HS-27A (cell line): ENCODE measurements around the gene CDH20.
A peak's percentile ranks its signal among the peaks of the same experiment; 100 is the strongest.

Experiments used
- DNase-seq: peaks from one replicate; pipeline ENCODE4 v3.0.0-alpha.2; 2012; ENCODE audit warnings: low read depth, missing footprints

Gene CDH20

DNA sequence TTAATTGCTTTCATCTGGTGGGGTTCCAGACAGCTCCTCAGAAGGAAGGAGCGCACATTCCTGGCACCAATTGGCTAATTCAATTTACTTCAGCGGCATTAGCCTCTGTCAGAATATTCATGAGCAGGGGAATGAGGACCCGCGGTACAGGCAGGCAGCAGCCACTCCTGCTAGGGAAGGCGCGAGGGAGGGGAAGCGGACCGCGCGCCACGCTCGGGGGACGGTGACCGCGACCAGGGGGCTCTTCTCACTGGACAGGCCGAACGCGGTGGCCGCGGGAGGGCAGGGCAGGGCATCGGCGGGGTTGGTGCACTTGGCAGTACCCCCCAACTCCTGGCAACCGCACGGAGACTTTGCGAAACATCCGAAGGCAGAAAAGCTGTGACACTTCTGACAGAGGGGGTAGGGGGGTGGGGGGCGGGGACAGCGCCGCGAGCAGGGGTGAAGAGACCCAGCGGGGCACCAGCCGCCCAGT lies at the start of gene CDH20:
Gene CDH20, plus strand, starts transcription at position 160 of the 475 bp plus-strand sequence.
- no peak for DNase-seq

DNA sequence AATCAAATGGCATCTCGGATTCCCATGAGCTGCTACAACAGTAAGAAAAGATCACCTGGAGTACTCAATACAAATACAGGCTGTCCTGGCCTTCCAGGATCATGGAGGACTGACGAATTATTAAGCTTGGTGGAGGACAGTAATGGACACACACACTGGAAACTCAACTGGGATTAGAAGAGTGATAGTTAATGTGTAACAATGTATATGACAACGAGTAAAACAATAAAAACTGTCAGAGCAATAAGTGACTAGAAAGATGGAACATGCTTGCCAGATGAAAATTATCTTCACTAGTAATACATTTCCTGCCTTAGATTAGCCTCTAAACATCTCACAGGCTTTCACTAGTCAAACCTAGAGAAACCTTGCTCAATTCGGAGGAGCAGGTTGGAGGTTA lies 49.2 kb upstream of the CDH20 start:
- no peak for DNase-seq

DNA sequence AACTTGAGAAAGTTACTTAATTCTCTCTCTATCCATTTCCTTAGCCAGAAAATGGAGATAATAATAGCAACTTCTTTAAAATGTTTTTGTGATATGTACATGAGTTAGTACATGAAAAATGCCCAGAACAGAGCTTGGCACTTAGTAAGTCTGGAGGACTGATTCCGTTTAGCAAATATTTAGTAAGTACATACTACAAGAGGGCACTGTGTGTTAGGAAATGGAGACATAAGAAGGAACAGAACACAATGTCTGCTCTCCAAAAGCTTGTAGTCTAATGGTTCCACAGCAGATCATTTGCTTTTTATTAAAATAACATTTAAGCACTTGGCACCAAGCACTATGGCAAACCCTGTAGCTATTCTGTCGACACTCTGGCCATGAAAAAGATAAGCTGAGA lies 47.5 kb upstream of the CDH20 start:
- DNase-seq, result no peak

GRCh38 chr18:61286867-61287266 lies 46.4 kb upstream of the CDH20 start:
- DNase-seq, result no peak

DNA sequence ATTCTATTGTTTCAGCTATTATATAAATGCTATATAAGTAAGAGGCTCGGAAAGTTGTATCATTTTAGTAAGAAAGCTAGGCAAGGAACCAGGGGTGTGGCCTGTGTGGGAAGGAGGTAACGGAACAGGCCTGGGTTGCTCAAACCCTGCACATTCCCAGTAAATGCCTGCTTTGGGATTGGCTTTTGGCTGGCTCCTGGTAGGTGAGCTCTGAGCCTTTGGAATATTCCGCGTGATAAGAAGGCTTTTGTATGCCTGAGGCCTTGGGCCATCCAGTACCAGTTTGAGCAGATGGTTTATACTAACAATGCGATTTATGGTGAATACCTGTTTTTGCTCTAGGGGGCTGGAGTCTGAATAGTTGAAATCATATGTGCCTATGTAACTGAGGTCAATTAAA lies 42.6 kb upstream of the CDH20 start:
- no peak for DNase-seq

DNA sequence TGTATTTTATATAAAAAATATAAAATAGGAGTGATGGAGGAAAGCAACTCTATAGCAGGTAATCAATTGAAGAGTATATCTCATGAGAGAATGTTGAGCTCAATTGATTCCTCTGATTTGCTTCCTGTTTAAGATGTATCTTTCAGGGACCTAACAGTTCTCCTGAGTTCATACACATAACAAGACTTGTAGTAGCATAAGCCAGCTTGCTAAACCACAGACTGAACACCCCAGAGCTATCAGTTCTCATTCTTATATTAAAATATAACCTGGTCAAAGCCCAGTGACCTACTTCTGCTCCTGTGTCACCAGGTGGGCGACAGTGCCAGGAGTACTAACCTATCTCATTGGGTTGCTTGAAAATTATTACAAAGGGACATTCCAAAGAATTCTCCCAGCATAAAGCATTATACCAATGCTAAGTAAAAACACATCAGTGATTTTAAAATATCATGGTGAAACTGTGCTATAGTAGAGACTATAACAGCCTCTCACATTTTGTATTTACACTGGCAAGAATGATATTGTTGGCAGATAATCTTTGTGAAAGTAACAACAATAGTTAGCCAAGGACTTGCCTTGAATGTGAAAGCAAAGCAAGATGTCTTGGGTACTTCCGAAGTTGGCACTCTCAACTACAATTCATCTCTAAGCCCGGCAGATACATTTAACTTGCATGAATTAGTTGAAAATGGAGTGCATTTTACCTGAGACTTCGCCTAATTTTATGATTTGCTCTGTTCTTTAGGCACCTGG lies 40.8 kb upstream of the CDH20 start:
- no peak for DNase-seq

- DNase-seq, result no peak
These were observed 38.1 kb upstream of the CDH20 start for GRCh38 chr18:61295153-61295552.

DNA sequence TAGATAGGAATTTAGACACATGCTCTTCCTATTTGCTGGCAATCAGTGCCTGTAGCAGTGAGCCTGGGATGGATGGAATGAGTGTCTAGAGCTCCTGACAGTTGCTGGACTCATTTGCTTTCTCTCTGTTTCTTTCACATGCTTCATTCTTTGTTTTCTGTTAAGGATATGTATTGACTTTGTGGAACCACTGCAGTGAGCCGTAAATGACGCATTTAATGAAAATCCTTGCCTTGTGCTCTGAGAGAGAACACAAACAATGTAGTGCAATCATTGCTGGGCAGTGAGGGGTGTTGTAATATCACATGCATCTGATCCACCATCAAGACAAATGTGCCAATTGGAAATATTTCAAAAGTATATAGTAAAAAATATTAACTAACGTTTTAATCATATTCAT lies 25.2 kb upstream of the CDH20 start:
- DNase-seq, result no peak

DNA sequence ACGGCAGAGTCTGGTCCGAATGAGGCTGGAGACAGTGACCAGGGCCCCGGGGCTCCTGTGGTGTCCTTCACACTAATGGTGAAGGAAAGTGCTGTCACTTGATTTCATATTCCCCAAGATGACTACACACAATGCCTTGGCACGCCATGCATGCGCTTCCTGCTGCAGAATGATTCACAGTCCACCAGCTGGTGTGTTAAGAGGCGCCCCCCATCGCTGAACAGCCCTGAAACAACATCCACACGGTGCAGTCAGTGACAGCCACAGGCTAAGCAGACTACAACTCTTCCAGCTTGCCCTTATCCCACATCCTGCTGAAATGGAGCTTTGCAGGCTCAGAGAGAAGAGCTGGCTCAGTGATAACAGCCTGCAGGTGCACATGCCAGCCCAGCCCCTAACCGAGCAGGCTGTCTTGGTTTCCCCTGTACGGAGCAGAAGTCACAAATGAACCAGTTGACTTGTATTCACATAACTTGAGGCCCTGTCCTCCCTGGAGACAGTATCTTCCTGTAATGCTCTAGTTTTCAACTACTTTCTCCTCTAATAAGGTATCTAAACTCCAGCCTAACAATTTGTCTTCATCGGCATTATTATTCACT lies 24.3 kb upstream of the CDH20 start:
- no peak for DNase-seq

GRCh38 chr18:61322265-61322873 lies 10.9 kb upstream of the CDH20 start:
- DNase-seq, result peak; percentile 8

DNA sequence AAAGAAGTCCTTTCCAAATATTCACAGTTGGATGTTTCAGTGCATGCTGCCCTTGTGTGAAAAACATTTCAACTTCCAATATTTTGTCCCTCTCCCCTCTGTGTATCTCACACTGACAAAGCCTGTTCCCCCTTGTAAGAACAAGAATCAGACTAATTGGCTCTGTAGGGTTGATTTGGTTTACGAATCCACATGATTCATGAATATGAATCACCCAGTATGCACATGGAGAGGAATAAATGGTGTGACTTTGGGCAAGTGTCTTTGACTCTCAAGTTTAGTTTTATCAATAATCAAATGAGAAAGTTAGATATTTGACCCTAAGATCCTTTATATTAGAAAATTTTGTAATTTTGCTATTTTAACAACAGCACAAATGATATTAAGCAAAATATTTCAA lies 9.3 kb upstream of the CDH20 start:
- no peak for DNase-seq

DNA sequence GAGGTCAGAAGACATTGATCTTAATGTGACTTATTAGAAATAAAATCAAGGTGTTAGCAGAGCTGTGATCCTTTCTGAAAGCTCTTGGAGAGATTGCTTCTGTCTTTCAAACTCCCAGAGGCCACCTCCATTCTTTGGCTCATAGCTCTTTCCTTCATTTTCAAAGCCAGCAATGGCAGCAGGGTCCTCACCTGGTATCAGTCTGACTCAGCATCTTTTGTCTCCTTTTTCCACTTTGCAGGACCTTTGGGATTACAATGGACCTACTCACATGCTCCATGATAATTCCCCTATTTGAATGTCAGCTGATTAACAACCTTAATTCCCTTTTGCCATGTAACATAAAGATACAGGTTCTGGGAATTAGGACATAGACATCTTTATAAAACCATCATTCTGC lies 6.8 kb upstream of the CDH20 start:
- no peak for DNase-seq

DNA sequence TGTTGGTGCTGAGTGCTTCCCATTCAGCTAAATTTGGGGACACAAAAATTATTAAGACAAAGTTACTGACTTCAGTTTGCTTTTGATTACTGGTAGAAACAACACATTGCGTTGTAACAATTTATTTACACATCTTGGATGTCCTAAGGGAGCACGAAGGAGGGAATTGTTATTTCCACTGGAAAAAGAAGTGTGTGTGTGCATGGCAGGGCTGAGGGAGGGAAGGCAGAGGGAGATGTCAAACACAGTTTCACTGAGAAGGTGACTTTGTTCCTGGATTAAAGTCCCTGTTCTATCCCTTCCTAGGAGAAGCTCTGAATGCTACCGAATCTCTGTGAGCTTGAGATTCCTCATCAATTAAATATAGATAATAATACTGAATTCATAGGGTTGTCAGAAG lies 3.8 kb upstream of the CDH20 start:
- DNase-seq, result no peak

DNA sequence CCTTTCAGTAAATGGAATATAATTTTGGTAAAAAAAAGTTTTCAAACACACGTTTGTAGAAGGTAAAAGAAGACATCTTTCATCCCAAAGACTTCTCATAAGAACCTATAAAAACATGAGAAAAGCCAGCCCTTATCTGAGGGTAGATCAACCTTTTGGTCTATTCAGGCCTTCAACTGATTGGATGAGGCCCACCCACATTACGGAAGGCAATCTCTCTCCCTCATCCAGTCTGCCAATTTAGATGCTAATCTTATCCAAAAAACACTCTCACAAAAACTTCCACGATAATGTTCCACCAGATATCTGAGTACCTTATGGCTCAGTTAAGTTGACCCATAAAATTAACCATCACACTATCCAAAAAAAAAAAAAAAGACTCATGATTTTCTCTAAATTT lies 2.2 kb upstream of the CDH20 start:
- no peak for DNase-seq

DNA sequence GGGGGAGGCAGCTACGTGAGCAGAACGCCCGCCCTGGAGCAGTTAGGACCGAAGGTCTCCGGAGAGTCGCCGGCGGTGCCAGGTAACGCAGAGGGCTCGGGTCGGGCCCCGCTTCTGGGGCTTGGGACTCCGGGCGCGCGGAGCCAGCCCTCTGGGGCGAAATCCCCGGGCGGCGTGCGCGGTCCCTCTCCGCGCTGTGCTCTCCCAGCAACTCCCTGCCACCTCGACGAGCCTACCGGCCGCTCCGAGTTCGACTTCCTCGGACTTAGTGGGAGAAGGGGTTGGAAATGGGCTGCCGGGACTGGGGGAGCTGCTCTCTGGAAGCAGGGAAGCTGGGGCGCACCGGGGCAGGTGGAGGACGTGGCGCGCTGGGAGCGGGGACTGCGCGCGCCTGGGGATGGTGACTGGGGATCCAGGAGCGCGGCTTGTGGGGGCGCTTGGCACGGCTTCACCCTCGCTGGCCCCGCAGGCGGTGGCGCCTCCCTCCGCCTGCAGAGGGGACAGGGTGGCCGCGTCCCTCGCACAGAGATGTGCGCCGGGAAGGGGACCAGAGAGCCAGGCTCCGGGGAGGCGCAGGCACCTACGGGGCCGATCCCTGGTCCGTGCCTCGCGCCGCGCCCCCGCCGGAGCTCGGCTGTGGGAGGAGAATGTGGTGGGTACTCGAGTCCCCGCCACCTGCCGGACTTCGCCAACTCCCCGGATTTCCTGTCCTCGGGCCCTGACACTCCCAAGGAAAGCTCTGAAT lies 688 bp downstream of the CDH20 start:
- no peak for DNase-seq

- no peak for DNase-seq
These were observed 1.2 kb downstream of the CDH20 start for GRCh38 chr18:61334491-61334850.

- DNase-seq, result no peak
These were observed 1.9 kb downstream of the CDH20 start for GRCh38 chr18:61334951-61335683.

DNA sequence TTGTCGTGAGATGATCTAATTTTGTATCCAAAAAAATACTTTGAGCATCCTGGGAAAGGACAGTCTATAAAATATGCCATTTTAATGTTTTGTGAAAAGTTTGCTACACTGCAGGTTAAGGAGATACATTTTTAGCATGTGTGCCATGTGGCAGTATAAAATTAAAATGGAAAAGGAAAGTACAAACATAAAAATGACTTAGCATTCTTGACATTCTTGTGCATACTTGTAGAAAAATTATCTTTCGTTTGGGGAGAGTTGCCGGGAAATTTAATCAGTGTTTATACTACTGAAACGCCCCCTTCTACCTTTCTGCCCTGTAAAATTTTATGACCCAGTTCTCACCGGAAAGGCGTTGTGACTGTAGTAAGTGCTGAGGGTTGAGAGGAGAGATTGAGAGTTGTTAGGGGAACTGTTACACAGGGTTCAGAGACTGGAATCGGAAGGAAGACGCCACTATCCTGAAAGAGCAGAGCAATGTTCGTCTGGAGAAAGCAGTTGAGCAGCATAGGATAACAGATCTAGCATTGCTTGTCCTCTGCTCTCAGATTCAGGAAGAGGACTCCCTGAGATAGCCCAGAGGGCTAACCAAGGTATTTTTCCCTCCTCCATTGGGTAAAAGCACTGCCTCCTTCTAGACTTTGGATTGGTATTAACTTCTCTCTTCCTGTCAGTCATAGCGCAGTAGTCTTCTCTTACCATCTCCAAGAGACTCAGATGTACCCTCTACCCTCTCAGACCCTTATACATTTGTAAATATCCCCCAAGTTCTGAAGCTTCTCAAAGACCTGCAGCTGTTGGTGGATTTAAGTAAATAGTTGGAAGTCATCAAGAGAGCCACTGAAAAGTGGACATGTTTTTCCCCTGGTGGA lies 2.7 kb downstream of the CDH20 start:
- DNase-seq, result no peak

GRCh38 chr18:61336766-61337165 lies 3.5 kb downstream of the CDH20 start:
- no peak for DNase-seq

DNA sequence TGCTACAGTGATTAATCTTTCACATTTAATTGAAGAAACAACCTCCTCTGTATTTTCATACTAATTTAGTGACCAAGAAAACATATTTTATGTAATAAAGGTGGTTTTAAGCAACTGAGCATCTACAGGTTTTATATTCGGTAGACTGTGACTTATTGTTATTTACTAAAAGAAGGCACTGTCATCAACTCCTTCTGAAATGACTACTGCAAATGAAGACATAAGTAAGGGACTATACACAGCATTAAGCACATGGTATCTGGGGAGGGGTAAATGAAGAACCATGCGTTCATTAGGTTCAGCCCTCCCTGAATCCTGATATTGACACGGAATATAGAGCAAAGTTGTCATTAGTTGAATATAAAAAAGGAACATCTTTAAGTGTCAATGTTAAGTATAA lies 4.3 kb downstream of the CDH20 start:
- DNase-seq, result no peak

- no peak for DNase-seq
These were observed 6.9 kb downstream of the CDH20 start for GRCh38 chr18:61340148-61340547.
